ENCODE results near the gene CDK5.

The CDK5 gene

DNA sequence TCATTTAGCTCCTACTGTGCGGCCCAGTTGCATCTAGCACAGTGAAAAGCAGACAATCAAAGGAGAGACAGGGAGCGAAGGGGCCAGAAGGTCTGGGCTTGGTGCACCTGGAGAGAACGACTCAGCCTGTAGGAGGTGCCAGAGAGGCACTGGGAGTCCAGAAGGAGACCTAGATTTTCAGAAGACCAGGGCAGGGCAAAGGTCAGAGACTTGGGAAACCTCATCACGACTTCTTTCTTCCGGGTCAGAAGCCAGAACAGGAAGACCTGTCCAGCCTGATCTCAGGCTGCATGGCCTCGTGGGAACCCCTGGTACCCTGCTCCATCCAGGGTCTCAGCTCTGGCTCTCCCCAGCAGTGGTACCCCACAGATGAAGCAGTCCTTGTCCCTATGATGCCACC, 33.7 kb upstream of the CDK5 start:
- H3K4me3 ChIP-seq (ENCODE audit: low read length) = no peak overlapping the region
- DNase-seq (ENCODE audit: low read depth) = no peak
- TF ChIP-seq, protein P1, sequence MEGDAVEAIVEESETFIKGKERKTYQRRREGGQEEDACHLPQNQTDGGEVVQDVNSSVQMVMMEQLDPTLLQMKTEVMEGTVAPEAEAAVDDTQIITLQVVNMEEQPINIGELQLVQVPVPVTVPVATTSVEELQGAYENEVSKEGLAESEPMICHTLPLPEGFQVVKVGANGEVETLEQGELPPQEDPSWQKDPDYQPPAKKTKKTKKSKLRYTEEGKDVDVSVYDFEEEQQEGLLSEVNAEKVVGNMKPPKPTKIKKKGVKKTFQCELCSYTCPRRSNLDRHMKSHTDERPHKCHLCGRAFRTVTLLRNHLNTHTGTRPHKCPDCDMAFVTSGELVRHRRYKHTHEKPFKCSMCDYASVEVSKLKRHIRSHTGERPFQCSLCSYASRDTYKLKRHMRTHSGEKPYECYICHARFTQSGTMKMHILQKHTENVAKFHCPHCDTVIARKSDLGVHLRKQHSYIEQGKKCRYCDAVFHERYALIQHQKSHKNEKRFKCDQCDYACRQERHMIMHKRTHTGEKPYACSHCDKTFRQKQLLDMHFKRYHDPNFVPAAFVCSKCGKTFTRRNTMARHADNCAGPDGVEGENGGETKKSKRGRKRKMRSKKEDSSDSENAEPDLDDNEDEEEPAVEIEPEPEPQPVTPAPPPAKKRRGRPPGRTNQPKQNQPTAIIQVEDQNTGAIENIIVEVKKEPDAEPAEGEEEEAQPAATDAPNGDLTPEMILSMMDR (conservative IDR thresholded peaks at IDR 0.05; ENCODE audit: low read depth, low read length) = peak; percentile 84

DNA sequence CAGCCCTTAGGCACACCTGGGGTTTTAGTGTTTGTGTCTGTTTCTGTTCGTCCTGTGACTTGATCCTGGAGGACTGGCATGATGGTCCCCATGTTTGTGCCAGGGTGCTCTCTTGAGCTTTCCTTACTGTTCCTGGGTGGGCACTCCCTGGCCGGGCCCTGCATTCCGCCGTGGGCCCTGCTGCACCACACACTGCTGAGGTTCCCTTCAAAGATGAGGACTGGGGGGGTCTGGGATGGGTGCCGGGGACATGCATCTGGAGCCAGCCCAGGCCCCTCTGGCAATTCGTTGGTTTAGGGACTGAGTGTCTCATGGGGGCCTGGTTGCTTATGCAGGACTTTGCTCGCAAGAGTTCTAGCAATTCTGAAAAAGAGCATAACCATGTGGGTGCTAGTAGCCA, 33.3 kb upstream of the CDK5 start:
- DNase-seq (ENCODE audit: low read depth) = no peak
- no peak overlapping the region for H3K4me3 ChIP-seq (ENCODE audit: low read length)
- TF ChIP-seq, protein P1 (conservative IDR thresholded peaks at IDR 0.05; ENCODE audit: low read depth, low read length) = no peak

DNA sequence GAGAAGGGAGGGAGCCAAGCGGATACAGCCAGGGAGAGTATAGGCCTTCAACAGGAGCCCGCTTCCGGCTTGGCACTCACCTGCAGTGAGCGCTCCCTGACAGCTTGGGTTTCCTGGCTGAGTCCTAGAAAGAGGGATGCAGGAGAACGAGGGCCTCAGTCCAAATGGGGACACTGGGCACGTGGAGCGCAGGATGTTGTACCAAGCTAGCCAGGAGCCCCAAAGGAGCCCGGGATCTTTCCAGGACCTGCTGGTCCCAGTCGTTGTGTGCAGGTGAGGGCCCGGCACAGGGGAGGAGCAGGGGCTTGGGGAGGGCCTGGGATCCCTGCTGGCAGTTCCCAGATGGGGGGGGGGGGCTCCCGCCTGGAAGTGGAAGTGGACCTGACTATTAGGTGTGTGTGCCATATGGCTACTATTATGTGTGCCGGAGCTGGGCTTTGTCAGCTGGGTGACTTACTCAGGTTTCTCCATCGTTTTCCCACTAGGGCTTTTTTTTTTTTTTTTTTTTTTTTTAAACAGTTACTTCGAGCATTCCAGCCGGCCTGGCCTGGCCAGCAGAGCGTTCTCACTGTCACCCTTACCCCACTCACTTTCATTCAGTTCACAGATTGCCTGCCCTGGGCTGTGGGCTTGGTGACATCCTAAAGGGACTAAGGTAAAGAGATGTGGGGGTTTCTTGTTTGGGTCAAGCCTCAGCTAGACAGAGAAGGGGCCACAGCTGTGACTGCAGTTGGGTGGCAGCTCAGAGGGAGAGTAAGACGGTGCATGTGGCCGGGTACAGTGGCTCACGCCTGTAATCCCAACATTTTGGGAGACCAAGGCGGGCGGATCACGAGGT, 32.4 kb upstream of the CDK5 start:
- H3K4me3 ChIP-seq (ENCODE audit: low read length) = peak overlapping the region; percentile 79
- TF ChIP-seq, protein P1 (conservative IDR thresholded peaks at IDR 0.05; ENCODE audit: low read depth, low read length) = no peak

DNA sequence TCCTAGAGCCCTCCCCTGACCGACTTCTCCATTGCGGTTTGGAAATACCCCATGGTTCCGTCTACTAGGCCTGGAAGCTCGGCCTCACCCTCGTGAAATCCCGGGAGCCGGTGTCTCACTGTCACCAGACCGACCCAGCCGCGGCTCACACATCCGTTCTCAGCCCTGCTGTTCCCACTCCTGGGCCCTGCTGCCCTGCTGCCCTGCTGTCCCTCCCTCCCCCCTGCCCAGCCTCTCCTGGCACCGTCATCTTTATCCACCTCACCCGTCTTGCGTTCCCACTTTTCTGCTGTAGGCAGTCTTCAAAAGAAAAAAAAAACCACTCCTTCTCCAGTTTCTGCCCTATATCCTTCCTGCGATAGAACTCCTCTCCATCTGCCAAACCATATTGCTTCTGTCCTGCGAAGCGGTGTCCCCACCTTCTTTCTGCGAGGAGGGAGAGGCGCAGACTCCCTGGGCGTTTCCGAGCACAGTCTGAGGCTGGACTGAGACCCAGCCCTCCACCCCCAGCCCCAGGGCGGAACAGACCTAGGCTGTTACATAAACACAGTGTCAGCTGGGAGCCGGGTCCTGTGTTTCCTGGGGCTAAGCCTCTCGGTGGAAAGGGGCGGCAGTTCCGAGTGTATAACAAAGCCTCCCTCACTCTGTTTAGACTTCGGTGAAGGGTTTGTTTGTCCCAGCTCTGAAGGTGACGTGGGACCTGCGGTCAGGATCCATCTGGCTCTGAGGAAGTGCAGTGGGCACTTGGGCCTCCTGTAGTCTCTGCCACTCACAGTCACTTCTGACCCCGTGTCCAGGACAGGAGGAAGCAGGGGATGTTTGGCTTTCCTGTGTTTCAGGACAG, 31.4 kb upstream of the CDK5 start:
- peak overlapping the region; percentile 79 for H3K4me3 ChIP-seq (ENCODE audit: low read length)
- peak; percentile 83 for DNase-seq (ENCODE audit: low read depth)
- TF ChIP-seq, protein P1 (conservative IDR thresholded peaks at IDR 0.05; ENCODE audit: low read depth, low read length) = no peak

More for the DNA sequence above, 32.4 kb upstream of the CDK5 start:
- no peak for DNase-seq (ENCODE audit: low read depth)

DNA sequence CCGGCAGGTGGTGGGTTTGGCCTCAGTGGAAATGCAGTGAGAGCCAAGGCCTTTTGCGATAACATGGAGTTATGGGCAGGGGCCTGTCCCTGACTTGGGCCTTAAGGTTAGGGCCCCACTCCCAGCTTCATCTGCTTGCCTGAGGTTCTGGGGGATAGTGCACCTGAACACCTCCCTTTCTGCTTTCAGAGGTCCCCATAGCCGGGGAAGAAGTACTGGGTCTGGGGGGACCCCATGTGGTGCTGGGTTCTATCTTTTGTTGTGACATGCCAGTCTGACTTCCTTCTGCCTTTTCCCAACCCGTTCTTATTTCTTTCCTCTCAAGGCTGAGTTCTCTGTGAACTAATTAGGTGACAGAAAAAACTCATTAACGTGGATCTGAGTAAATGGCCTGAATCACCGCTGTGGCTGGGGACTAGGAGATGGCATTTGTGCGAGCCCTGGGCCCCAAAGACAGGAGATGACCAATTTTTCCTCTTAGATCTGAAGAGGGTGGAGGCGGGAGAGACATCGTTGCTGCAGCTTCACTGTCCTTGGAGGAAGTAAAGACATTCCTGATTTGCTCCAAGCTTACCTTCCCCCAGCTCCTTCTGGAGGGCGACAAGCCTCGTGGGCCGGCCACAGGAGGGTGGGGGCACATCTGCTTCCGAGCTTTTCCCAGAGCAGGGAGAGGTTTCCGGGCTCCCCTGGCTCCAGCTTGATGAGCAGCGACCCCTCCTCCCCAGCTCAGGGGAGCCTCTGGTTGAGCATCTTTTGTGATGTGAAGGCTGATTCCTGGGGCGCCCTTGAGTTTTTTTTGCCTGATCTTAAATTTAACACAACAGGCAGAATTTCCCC, 30.5 kb upstream of the CDK5 start:
- TF ChIP-seq, protein P1 (conservative IDR thresholded peaks at IDR 0.05; ENCODE audit: low read depth, low read length) = no peak
- no peak for DNase-seq (ENCODE audit: low read depth)
- peak overlapping the region; percentile 79 for H3K4me3 ChIP-seq (ENCODE audit: low read length)

- TF ChIP-seq, protein P1 (conservative IDR thresholded peaks at IDR 0.05; ENCODE audit: low read depth, low read length) = no peak
- H3K4me3 ChIP-seq (ENCODE audit: low read length) = peak overlapping the region; percentile 79
- DNase-seq (ENCODE audit: low read depth) = no peak
These were observed 29.7 kb upstream of the CDK5 start for GRCh38 chr7:151087245-151088018.

All from retinal pigment epithelial cell (primary cell).